AG10803 (cell line): ENCODE measurements around the gene TBRG4.

Source experiments
- DNase-seq: peaks from one replicate; pipeline ENCODE4 v3.0.0; 2010; ENCODE audit warnings: low read depth
- H3K4me3 ChIP-seq: 2 replicates; pipeline ENCODE4 v1.5.1; 2011; ENCODE audit warnings: mild to moderate bottlenecking, low read length, control low read depth
- TF ChIP-seq, protein P1 (sequence below): conservative IDR thresholded peaks from 2 replicates; pipeline ENCODE4 v1.5.1; 2011; ENCODE audit warnings: mild to moderate bottlenecking, low read length, control low read depth, inconsistent platforms

Gene TBRG4

DNA sequence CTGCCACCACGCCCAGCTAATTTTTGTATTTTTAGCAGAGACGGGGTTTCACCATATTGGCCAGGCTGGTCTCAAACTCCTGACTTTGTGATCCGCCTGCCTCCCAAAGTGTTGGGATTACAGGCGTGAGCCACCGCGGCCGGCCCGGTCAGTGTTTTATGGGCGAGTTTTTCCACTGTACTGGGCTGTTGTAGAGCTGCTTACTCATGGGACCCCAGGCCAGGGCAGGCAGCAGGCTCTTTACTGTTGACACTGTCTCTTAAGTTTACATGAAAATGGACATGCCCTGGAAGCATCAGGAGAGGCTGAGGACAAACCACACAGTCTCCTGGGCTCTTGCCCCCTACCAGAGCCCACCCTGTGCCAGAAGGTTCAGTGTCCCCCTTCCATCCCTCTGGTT, 33.9 kb downstream of the TBRG4 start:
- DNase-seq: no peak
- TF ChIP-seq, protein P1, sequence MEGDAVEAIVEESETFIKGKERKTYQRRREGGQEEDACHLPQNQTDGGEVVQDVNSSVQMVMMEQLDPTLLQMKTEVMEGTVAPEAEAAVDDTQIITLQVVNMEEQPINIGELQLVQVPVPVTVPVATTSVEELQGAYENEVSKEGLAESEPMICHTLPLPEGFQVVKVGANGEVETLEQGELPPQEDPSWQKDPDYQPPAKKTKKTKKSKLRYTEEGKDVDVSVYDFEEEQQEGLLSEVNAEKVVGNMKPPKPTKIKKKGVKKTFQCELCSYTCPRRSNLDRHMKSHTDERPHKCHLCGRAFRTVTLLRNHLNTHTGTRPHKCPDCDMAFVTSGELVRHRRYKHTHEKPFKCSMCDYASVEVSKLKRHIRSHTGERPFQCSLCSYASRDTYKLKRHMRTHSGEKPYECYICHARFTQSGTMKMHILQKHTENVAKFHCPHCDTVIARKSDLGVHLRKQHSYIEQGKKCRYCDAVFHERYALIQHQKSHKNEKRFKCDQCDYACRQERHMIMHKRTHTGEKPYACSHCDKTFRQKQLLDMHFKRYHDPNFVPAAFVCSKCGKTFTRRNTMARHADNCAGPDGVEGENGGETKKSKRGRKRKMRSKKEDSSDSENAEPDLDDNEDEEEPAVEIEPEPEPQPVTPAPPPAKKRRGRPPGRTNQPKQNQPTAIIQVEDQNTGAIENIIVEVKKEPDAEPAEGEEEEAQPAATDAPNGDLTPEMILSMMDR: no peak

DNA sequence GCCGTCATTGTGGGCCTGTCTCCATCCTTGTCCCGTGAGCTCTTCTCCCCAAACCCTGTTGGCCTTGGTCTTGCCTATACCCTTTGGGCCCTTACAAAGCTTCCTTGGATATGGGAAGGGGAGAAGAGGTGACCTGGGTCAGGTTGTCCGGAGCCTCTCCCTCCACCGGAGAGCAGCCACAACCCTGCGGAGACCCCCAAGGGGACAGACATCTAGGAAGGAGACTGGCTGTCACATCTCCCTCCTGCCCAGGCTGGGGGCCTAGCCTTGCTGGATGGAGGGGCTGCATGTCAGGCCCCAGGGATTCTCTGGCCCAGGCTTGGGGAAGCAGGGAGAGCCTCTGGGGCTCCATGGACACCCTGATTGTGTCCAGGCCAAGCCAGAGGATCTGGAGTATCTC, 34.6 kb downstream of the TBRG4 start:
- TF ChIP-seq, protein P1: no peak
- H3K4me3 ChIP-seq: no peak overlapping the region
- no peak for DNase-seq

More for the DNA sequence above, 33.9 kb downstream of the TBRG4 start:
- H3K4me3 ChIP-seq: no peak overlapping the region

DNA sequence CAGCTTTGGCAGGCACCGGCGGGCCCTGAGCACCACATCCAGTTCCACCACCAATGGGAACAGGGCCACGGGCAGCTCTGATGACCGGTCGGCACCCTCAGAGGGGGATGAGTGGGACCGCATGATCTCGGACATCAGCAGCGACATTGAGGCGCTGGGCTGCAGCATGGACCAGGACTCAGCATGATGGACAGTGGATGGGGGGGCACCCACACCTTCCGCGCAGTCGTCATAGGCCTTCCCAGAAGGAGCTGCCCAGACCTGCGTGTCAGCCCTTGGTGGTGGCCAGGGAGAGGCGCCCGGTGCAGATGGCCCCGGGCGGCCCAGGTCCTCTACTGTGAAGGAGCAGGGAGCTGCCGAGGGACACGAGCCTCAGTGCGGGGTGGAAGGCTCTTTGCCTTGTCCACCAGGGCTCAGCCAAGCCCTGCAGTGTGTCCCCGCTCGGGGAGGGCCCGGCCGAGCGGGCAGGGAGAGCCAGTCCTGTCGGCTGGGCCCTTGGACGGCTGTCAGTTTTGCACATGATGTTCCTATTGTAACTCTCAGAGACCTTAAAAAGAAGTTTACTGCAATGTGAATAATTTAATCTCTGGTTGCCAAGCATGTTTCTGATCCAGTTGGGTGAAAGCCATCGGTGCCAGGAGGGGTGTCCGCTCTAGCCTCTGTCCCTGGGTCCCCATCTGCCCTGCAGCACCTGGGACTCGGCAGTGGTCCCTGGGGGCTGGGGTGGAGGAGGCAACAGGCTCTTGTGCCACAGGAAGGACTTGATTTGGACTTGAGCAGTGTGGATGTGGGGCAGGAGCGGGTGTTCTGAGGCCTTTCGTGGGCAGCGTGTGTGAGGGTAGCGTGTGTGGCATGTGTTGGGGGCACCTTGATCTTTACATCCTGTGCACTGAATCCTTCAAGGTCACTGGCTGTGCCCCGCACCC, 35.4 kb downstream of the TBRG4 start:
- TF ChIP-seq, protein P1: no peak
- H3K4me3 ChIP-seq: no peak overlapping the region
- no peak for DNase-seq

DNA sequence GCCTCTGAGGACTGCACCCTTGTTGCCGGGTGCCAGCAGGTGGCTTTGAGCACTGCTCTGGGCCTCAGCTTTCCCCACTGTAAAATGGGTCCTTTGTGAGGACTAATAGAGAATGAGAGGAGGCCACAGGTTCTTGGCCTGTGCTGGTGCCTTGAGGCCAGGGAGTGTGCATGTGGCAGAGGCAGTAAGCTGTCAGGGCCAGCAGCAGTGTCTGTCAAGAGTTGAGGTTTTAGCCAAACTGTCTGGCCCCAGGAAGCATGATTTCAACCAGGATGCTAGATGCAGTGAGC, 36.2 kb downstream of the TBRG4 start:
- H3K4me3 ChIP-seq: no peak overlapping the region
- TF ChIP-seq, protein P1: no peak
- no peak for DNase-seq

DNA sequence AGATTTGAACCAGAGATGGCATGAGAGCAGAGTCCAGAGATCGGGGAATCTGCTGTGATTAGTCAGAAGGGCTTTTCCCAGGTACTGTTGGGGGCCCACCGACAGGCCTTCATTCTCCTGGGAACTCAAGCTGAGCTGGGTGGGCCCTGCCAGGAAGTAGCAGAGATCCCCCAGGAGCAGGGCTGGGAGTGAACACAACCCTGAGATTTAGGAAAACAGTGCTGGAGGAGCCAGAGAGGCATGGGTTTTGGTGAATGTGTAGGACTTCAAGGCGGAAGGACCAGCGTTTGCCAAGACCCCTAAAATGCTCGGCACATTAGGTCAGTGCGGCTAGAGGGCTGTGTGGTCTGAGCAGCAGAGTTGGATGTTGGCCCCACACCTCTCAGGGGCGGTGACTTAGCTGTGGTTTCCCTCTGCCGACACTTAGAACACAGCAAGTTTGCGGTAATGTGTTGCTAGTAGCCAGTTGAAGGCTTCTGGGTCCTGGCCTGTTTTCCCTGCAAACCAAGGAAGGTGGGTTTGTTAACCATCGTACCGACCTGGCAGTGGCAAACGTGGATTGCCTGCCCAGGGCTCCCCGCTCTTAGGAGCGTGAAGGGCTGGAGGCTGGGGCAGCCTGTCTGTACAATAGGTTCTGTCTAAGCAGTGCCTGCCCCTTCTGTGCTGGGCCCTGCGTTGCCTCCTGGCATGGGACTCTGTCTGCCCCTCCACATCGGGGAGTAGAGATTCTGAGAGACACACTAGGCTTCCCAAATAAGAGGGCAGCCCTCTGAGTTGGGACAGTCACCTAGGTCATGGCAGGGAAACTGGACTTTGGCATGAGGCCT, 36.8 kb downstream of the TBRG4 start:
- DNase-seq: no peak
- no peak overlapping the region for H3K4me3 ChIP-seq
- TF ChIP-seq, protein P1: no peak

DNA sequence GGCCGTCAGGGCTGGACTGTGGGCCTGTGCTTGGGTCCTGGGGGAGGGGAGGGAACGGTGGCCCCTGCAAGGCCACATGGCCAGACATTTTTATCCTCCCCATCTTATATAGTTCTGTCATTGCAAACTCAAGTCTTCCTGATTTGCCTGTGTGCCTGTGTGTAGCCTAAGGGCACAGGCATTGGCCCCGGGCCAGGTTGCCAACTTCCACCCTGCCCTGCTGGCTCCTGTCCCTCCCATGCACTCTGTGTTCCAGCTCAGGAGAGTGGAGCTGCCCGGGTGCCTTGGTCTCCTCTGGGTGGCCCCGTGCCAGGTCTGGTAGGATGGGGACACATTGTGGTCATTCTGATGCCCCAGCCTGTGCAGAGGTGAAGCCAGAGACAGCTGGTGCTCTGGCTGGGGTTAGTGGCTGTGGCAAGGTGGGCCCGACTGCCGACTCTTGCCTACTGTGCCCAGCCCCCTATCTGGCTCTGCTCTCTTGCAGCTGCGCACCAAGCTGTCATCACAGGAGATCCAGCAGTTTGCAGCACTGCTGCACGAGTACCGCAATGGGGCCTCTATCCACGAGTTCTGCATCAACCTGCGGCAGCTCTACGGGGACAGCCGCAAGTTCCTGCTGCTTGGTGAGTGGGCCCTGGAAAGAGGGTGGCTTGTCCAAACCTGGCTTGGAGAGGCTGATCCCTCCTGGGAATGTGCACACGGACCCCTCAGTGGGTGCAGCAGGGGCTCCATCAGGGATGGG, 37.5 kb downstream of the TBRG4 start:
- no peak for DNase-seq
- TF ChIP-seq, protein P1: no peak
- no peak overlapping the region for H3K4me3 ChIP-seq
